D721Med (cell line): Measurements from ENCODE around the gene PPP6C.
"Not testable (repeated sequence)": the region's sequence is repeated elsewhere in the genome, so short reads cannot be mapped to it uniquely, and the experiment has no call there.

Experiments used
- DNase-seq: peaks from one replicate; pipeline ENCODE4 v3.0.0; 2011; ENCODE audit warnings: low spot score; ENCODE audit not compliant: insufficient read length
- FAIRE-seq: peaks from 2 replicates; lab custom pipeline; 2011; peaks lifted over from hg19 to GRCh38; lab: Jason Lieb, UNC
- CTCF ChIP-seq: IDR thresholded peaks from 2 replicates; pipeline ENCODE4 v1.5.1; 2012; ENCODE audit warnings: mild to moderate bottlenecking, control low read depth; ENCODE audit not compliant: insufficient read depth; ENCODE audit errors: missing control alignments

PPP6C gene

GRCh38 chr9:125227761-125228160, 38.2 kb upstream of the PPP6C start:
- FAIRE-seq (no peak), DNase-seq (no peak)
- no peak for TF ChIP-seq CTCF

- DNase-seq, FAIRE-seq: not testable (repeated sequence)
These were observed 35.3 kb upstream of the PPP6C start for GRCh38 chr9:125224858-125225257.

DNA sequence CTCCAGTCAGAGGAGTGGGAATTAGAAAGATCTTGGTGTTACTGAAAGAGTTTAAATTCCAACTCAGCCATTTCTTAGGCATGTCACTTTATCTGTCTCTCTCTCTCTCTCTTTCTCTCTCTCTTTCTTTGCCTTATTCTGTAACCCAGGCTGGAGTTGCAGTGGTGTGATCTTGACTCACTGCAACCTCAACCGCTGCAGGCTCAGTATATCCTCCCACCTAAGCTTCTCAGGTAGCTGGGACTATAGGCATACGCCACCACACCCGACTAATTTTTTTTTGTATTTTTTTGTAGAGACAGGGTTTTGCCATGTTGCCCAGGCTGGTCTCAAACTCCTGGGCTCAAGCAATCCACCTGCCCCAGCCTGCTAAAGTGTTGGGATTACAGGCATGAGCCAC, 29.0 kb upstream of the PPP6C start:
- DNase-seq (no peak), FAIRE-seq (no peak)
- no peak for TF ChIP-seq CTCF

DNA sequence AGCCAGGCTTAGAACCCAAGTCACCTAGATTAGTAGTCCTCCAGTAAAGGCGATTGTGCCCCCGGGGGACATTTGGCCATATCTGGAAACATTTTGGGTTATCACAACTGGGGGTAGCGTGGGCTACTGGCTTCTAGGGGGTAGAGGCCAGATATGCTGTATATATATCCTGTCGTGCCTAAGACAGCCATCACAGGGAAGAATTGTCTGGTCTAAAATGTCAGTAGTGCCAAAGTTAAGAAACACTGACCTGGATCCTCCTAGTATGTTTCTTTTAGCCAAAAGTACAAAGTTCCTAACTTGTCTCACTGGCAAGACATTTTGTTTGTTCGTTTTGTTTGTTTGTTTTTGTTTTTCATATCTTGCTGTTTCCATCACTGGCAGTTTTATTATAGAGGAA, 24.6 kb upstream of the PPP6C start:
- FAIRE-seq: no peak
- no peak for TF ChIP-seq CTCF
- no peak for DNase-seq

- FAIRE-seq (no peak), DNase-seq (no peak)
- TF ChIP-seq CTCF: no peak
These were observed 14.9 kb upstream of the PPP6C start for GRCh38 chr9:125204477-125204876.

DNA sequence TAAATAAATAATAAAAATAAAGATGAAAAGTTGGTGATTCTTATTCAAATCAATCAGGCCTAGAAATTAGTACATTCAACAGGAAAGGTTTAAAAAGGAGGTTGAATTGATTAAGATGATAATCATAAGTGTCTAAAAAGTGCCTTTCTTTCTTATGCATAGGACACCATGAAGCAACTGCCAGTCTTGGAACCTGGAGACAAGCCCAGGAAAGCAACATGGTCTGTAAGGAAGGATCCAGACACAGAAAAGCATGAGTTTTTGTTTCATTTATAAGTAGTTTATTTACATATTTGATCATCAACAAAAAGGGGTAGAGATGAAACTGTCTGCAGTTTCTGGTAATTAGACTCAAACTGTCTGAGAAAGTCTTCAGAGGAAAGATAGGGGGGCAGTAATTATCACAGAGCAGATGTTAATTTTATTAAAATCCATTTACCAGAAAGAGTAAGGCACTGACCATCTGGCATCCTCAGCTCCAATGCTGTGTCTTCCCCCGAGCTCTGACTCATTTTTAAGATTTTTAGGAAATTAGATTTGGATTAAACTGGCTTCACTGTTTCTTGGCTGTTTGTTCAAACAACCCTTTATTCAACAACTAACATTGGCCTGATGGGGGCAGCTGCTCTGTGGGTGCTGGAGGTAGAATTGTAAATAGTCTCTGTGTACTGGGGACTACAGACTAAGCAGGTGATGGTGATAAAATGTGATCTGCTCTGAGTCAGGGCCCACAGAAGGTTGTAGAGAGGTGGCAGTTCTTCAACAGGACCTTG, 13.4 kb upstream of the PPP6C start:
- FAIRE-seq (no peak), DNase-seq (no peak)
- peak; percentile 32 for TF ChIP-seq CTCF

- no peak for TF ChIP-seq CTCF
- DNase-seq (peak; percentile 65), FAIRE-seq (no peak)
These were observed 10.8 kb upstream of the PPP6C start, which contains the start of gene RABEPK for GRCh38 chr9:125200216-125201047. TSS of gene RABEPK (plus strand) at chr9:125200542. CDS start at chr9:125203014, 2,472 bp downstream.

DNA sequence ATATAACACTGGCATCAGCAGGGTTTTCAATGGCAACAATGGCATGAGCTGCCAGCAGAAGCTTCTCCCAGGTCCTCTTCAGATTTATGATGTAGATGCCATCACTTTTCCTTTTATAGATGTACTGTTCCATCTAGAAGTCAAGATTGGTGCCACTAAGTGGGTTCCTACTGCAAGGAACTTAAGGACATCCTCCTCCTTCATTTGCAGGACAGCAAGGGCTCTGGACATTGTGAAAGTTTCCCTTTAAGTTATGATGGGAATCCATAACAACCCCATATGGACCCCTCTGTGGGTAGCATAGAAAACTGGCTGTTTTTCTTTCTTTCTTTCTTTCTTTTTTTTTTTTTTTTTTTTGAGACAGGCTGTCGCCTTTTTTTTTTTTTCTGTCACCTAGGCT, 6.0 kb upstream of the PPP6C start:
- not testable (repeated sequence) for DNase-seq, FAIRE-seq

- not testable (repeated sequence) for DNase-seq, FAIRE-seq
These were observed 4.9 kb upstream of the PPP6C start for GRCh38 chr9:125194466-125194865.
